ENCODE measurements around the gene RECQL.
"Not testable (repeated sequence)": the region's sequence is repeated elsewhere in the genome, so short reads cannot be mapped to it uniquely, and the experiment has no call there.

The RECQL gene

DNA sequence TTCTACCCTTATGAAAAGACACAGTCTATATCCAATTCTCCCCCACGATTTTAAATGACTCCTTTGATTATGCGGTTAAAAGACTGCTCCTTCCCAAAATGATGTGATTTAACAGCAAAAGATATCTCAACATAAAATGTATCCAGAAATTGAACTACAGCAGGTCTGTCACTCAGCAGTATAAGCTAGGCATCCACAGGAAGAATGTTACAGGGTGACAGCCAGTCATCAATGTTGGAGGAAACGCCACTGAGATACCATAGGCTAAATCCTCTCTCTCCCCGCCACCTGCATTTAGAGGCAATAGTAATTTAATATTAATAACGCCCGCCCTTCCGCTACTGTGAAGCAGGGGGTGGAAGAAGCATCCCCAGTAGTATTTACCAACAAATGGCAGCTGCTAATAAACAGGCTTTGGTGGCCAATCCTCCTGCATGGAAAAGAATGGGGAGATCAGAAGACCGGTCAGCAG, 613 bp downstream of the RECQL start:
- DNase-seq: no peak

- no peak for DNase-seq
These were observed 1.7 kb downstream of the RECQL start for GRCh38 chr12:21499765-21500164.

DNA sequence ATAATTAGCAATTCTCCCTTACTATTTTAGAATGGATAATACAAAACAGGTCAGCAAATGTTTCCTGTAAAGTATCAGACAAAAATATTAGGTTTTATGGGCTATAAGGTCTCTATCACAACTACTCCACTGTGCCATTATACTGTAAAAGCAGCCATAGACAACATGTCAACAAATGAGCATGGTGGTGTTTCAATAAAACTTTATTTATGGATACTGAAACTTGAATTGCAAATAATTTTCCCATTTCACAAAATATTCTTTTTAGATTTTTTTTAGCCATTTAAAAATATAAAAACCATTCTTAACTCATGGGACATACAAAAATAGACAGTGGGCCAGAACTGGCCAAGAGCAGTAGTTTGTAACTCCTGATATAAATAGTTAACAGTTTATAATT, 15.4 kb downstream of the RECQL start:
- DNase-seq: no peak

DNA sequence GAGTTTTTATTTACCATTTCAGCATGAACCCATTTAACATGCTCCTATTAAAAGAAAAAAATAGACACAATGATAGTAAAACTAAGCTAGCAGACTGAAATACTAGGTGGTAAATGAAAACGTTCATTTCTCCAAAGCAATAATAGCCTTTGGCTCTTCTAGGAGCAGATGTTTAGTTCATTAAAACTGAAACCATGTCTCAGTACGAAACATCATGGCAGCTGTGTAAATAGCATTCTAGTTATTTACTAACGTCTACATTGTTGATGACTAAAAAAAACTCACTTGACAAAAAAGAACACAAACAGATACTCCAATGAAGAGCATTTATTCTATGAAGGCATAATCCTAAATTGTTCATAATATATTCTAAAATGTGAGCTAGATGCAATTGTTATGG, 17.9 kb downstream of the RECQL start:
- DNase-seq: peak; percentile 60

DNA sequence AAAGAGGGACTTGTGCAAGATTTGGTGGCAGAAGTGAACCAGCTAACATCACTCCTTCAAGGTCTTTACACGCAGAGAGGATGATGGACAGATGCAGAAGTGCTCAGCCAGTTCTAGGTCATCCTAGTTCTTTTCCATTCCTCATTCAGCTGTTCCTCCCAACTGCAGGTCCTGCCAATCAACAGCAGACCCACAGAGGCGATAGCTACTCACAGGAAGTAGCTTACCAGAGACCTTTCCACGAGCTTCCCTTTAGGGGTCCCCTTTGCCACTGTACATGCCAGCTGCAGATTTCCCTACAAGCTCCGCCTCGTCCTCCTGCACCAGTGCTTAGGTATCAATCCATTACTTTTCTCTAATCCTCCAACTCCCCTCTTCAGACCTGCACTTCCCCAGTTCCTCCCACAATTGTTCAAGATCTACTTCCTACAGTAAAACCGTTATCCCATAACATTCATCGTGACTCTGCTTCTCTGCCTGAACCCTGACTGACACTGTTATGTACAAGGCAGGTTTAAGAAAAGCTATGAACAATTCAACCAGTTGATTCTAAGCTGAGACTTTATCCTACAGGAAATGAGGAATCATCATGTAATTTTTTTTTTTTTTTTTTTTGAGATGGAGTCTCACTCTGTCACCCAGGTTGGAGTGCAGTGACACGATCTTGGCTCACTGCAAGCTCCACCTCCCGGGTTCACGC, 22.5 kb downstream of the RECQL start:
- no peak for DNase-seq

- DNase-seq: no peak
These were observed 24.5 kb downstream of the RECQL start for GRCh38 chr12:21476949-21477348.

DNA sequence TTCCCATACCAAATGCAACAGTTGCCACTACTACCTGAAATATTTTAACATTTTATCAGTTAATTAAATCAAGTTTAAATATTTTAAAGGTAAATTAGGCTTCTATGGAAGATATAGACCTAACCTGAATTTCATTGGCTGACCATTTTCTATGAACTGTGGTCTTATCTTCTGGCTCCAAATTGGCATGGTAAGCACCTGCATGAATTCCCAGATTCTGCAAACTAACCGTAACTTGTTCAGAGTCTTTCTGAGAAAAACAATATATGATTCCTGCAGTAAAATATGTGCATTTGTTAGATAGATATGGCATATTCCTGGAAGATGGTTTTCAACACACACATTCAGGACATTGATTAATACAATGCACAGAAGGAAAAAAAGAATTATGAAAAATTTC, 25.9 kb downstream of the RECQL start:
- DNase-seq: no peak

DNA sequence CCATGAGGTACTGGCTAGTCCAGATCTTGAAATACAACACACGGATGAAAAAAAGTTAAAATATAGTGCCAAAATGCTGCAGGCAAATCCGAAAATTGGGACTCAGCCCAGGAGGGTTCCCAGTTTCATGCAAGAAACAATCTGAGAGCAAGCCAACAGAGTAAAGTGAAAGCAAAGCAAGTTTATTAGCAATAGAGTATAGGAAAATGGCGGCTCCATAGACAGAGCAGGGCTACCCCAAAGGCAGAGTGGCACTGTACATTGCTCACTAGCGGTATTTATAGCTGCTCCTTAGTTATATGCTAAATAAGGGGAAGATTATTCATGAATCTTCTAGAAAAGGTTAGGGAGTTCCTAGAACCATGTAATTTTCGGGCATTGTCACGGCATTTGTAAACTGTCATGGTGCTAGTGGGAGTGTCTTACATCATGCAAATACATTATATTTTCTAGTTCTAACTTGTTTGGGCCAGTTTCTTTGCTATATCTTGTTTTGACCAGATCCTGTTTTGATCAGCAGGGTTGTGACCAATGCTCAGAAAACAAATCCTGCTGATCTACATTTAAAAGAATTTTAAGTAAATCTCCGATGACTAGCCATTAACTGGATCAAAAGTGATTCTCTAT, 29.1 kb downstream of the RECQL start:
- no peak for DNase-seq

- DNase-seq: no peak
These were observed 30.1 kb downstream of the RECQL start for GRCh38 chr12:21471294-21471693.

DNA sequence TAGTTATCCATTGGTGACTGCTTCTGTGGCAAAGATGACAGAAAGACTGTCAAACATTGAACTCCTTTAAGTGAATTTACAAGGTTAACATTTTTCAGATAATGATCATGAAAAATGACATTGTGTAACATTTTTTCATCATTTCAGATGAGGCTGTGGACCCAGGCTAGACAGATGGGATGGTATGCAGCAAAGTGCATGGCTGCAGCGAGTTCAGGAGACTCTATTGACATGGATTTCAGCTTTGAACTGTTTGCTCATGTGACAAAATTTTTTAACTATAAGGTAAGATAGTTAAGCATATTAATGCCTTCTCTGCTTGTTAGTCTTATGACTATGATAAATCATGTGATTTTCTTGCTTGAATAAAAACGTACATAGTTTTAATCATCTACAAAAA, 34.1 kb downstream of the RECQL start:
- not testable (repeated sequence) for DNase-seq

DNA sequence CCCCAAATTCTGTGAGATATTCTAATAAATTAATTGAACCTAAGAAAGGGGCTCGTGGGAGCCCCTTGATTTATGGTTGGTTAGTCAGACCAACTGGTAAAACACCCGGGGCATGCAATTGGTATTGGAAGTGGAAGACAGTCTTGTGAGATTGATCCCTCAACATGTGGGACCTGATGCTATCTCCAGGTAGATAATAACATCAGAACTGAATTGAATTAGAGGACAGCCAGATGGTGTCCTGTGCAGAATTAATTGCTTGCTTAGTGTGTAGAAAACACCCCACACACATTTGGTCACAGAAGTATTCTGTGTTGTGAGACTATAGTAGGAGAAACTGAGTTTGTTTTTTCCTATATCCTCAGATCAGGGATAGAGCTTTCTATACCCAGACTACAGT, 42.0 kb downstream of the RECQL start:
- peak; percentile 18 for DNase-seq

DNA sequence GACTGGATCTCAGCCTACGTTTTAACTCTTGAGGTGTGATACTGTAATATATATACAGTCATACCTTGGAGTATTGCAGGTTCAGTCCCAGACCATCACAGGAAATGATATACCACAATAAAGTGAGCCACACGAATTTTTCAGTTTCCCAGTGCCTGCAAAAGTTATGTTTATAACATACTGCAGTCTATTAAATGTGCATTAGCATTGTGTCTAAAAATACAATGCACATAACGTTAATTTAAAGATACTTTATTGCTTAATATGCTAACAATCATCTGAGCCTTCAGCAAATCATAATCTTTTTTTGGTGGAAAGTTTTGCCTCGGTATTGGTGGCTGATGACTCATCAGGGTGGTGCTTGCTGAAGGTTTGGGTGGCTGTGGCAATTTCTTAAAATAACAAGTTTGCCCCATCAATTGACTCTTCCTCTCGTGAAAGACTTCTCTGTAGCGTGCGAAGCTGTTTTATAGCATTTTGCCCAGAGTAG, 45.1 kb downstream of the RECQL start:
- no peak for DNase-seq

- no peak for DNase-seq
These were observed 48.1 kb downstream of the RECQL start for GRCh38 chr12:21453312-21453852.

DNA sequence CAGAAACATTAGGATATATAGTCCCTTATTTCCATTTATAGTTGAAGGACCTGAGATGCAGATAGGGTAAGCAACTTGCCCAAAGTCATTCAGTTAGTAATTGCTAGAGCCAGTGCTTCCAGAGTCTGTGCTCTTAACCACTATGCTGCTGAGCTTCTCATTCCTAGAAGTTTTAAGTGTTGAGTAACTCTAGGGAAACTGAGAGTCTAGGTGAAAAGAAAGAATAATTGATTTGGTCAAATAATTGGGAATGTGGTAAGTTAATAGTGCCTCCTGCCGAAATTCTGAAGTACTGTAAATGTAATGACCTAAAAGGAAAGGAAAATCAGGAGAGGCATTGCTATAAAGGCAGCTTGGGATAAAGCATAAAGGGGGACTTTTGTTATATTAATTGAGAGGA, 49.9 kb downstream of the RECQL start:
- no peak for DNase-seq

DNA sequence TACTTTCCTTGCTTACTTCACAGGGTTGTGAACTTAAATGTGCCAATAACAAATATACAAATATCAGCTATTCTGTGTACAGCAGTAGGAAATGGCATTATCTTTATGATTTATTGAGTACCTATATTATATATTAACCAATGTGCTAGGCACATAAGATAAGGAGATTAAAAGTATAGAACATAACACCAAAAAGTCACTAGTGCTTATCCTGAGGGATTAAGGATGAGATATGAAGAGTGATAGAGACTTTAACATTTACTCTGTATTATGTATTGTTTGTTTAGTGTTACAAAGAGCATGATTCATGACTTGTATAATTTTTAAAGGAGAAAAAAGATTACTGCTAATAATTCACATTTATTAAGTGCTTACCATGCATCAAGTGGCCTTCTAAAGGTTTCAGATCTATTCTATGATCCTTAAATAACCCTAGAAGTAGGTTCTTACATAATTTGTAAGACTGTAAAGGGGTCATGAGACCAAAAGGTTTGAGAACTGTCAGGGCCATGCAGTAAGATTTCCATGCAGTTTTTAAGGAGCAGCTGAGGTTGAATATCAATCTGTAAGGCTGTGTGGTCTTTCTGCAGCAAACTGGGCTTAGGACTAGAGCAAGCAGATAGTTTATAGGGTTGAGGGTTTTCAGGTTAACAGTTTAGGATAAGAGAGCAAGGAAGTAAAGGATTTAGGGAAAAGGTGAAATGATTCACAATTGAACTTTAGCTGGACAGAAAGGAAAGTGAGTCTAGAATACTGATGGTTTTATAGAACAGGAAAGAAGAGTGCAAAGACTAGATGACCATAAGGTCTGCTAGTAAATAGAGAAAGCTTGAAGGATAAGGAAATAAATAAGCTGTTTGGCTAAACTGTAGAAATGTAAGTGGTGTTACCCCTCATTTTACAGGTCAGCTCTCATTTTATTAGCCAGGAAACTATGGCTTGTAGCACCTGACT, 57.0 kb downstream of the RECQL start:
- no peak for DNase-seq

GRCh38 chr12:21439347-21439746, 62.1 kb downstream of the RECQL start:
- no peak for DNase-seq

DNA sequence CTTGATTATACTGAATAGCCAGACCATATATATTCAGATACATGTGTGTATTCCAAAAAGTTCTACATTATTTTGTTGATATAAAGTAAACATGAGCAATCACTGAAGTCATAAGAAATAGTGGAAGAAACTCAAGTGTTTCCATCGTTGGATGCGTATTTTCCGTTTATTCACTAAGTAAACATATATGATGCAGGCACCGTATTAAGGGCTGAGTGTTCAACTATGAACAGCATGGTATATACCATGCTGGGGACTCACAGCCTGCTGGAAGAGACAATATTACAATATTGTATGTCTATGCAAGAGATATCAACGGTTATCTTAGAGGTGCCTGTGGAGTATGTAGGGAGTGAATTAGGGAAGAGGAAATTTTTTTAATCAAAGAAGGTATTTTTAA, 62.8 kb downstream of the RECQL start:
- DNase-seq: no peak

GRCh38 chr12:21434699-21435098, 66.7 kb downstream of the RECQL start:
- no peak for DNase-seq

GRCh38 chr12:21433525-21433924, 67.9 kb downstream of the RECQL start:
- no peak for DNase-seq

DNA sequence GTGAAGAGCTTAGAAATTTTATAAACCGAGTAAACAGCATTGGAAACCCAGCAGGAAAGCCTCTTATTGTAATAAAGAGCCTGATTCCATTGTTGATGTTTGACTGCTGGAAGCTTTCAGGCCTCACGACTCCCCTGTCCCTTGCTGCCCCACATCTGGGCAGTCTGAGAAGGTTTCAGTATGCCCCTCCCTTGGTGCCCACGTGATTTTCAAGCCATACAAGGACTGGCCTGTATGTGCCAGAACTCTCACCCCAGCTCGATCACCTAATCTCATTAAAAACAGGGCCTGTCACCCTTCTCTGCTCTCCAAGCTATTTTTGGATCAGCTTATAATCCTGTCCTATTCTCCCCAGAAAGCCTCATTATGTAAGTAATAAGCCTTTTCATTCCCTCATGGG, 71.4 kb downstream of the RECQL start:
- no peak for DNase-seq

- DNase-seq: no peak
These were observed 73.2 kb downstream of the RECQL start for GRCh38 chr12:21428241-21428640.

- DNase-seq: not testable (repeated sequence)
These were observed 82.3 kb downstream of the RECQL start for GRCh38 chr12:21419009-21419699.

Data from NCI-H1694 (cell line).